CD14-positive monocyte (primary cell): Measurements from ENCODE around the gene TMEM236. TPM values are rescaled to one million over a fixed set of nuclear protein-coding genes. Genes with fewer than 3 reads are reported as not detected.

Experiments
- DNase-seq, 3 donors: peaks; one replicate each; pipeline ENCODE4 v3.0.0-alpha.2; 2011 to 2022
- H2AFZ ChIP-seq: 2 replicates; pipeline ENCODE4 v1.6.0; 2012; ENCODE audit warnings: mild to moderate bottlenecking, low read depth, low read length, inconsistent platforms; ENCODE audit not compliant: insufficient read depth, poor library complexity, severe bottlenecking
- H3K27ac ChIP-seq, 2 donors: 1 replicate in 1 of 2; 2 replicates in 1 of 2; pipeline ENCODE4 v1.5.1; 2012 to 2013; ENCODE audit warnings: low read length in 2 of 2, control low read depth in 1 of 2, inconsistent platforms in 1 of 2, low read depth in 1 of 2, mild to moderate bottlenecking in 1 of 2
- H3K27me3 ChIP-seq, 2 donors: one replicate each; pipeline versions ENCODE4 v1.6.0 to v1.6.1; 2011 to 2013; ENCODE audit warnings: low read length in 2 of 2; ENCODE audit not compliant: control insufficient read depth in 2 of 2, insufficient read depth in 2 of 2
- H3K36me3 ChIP-seq, 2 donors: replicated peaks in 1 of 2; 1 replicate in 1 of 2; 2 replicates in 1 of 2; pipeline versions ENCODE4 v1.5.1 to v1.6.1; 2012 to 2013; ENCODE audit warnings: low read length in 2 of 2, control low read depth in 1 of 2, inconsistent platforms in 1 of 2, mild to moderate bottlenecking in 1 of 2; ENCODE audit not compliant: insufficient read depth in 2 of 2, control insufficient read depth in 1 of 2
- H3K4me1 ChIP-seq, 2 donors: 1 replicate in 1 of 2; 2 replicates in 1 of 2; pipeline versions ENCODE4 v1.5.1 to v1.6.1; 2012 to 2013; ENCODE audit warnings: low read length in 2 of 2, control low read depth in 1 of 2, inconsistent platforms in 1 of 2, mild to moderate bottlenecking in 1 of 2, moderate library complexity in 1 of 2; ENCODE audit not compliant: insufficient read depth in 2 of 2, control insufficient read depth in 1 of 2
- H3K4me2 ChIP-seq: replicated peaks from 2 replicates; pipeline ENCODE3; 2012; ENCODE audit warnings: low read length, moderate library complexity, mild to moderate bottlenecking; ENCODE audit not compliant: poor library complexity, severe bottlenecking; ENCODE audit errors: extremely low read depth
- H3K4me3 ChIP-seq, 3 experiments: fragments of 200-600 bp in 1 of 3; sonication (generic) in 1 of 3; replicated peaks in 1 of 3; 1 replicate in 2 of 3; 2 replicates in 1 of 3; pipeline ENCODE4 v1.5.1; 2011 to 2013; ENCODE audit warnings: low read length in 3 of 3, mild to moderate bottlenecking in 3 of 3, control low read depth in 2 of 3, low read depth in 2 of 3, inconsistent platforms in 1 of 3, moderate library complexity in 1 of 3
- H3K79me2 ChIP-seq: 2 replicates; pipeline ENCODE4 v1.6.0; 2012; ENCODE audit warnings: mild to moderate bottlenecking, control low read depth, inconsistent platforms, low read length, moderate library complexity; ENCODE audit not compliant: insufficient read depth
- H3K9ac ChIP-seq: 2 replicates; pipeline ENCODE4 v1.6.0; 2017; ENCODE audit warnings: low read length, mild to moderate bottlenecking; ENCODE audit not compliant: insufficient read depth, poor library complexity, severe bottlenecking
- H3K9me3 ChIP-seq, 2 donors: replicated peaks in 1 of 2; 1 replicate in 1 of 2; 2 replicates in 1 of 2; pipeline versions ENCODE4 v1.5.1 to v1.6.1; 2012 to 2013; ENCODE audit warnings: low read length in 2 of 2, control low read depth in 1 of 2; ENCODE audit not compliant: control insufficient read depth in 1 of 2, insufficient read depth in 1 of 2
- H4K20me1 ChIP-seq: 2 replicates; pipeline ENCODE4 v1.6.0; 2012; ENCODE audit warnings: mild to moderate bottlenecking, low read length, control low read depth, moderate library complexity; ENCODE audit not compliant: insufficient read depth
- H3K27ac Mint-ChIP-seq, 7 donors: one replicate each; pipeline ENCODE4 v1.8.0; 2020; ENCODE audit warnings: mild to moderate bottlenecking in 7 of 7, mixed read lengths in 7 of 7, moderate library complexity in 6 of 7, inconsistent platforms in 2 of 7
- H3K27me3 Mint-ChIP-seq, 3 donors: one replicate each; pipeline ENCODE4 v1.8.0; 2021 to 2022; ENCODE audit warnings: low read depth in 3 of 3, mild to moderate bottlenecking in 3 of 3, mixed read lengths in 3 of 3, moderate library complexity in 3 of 3, inconsistent platforms in 1 of 3
- H3K36me3 Mint-ChIP-seq, 2 donors: one replicate each; pipeline ENCODE4 v1.8.0; 2020; ENCODE audit warnings: mixed read lengths in 2 of 2, inconsistent platforms in 1 of 2, mild to moderate bottlenecking in 1 of 2
- H3K4me1 Mint-ChIP-seq: one replicate; pipeline ENCODE4 v1.8.0; 2020; ENCODE audit warnings: mild to moderate bottlenecking, mixed read lengths
- H3K4me3 Mint-ChIP-seq, 2 donors: one replicate each; pipeline ENCODE4 v1.8.0; 2020; ENCODE audit warnings: mild to moderate bottlenecking in 2 of 2, mixed read lengths in 2 of 2, moderate library complexity in 1 of 2
- H3K9me3 Mint-ChIP-seq, 7 donors: one replicate each; pipeline ENCODE4 v1.8.0; 2020 to 2022; ENCODE audit warnings: mixed read lengths in 7 of 7, mild to moderate bottlenecking in 6 of 7, moderate library complexity in 6 of 7, inconsistent platforms in 2 of 7
- CTCF ChIP-seq: fragments of 200-600 bp; IDR thresholded peaks from one replicate; pipeline ENCODE4 v1.8.0; 2022; ENCODE audit warnings: antibody characterized with exemption, mild to moderate bottlenecking
- WGBS: methylation state at CpG from one replicate; pipeline ENCODE4 v1.1.5; 2013; ENCODE audit warnings: missing lambda C conversion rate; ENCODE audit not compliant: insufficient coverage; 5-methylcytosine and 5-hydroxymethylcytosine counted together
- intact Hi-C, 2 donors: fragments of 100-400 bp; cut with micrococcal nuclease; formaldehyde crosslinking; loops; one replicate each; pipeline versions ENCODE4 v1.15.0 to v1.15.1; 2023
- polyA plus RNA-seq, 3 donors: library from polyadenylated mRNA; depleted of rRNA in 1 of 3; unstranded in 2 of 3; stranded (reverse) in 1 of 3; fragments of 300-500 nt in 2 of 3; fragments of >200 nt in 1 of 3; fragmentation: Illumina TruSeq in 2 of 3; gene quantifications; 1 replicate in 2 of 3; 2 replicates in 1 of 3; pipeline ENCODE4 v1.2.3, GENCODE V29; 2012 to 2021
- small RNA-seq: library from RNA; depleted of rRNA; stranded (forward); fragments of <200 nt; gene quantifications from one replicate; pipeline ENCODE3, GENCODE V24; 2012; ENCODE audit warnings: low read depth; ENCODE audit not compliant: insufficient read length

TMEM236 gene
- polyA plus RNA-seq, 3 donors, result 0.08 TPM; not detected in 2

GRCh38 chr10:17848646-17849045, 96.6 kb downstream of the TMEM236 start:
- Histone ChIP-seq H3K4me3 (no peak overlapping the region), H3K36me3 (no peaks in the 10 kb centered on the region), H3K4me1 (peaks cover 11 to 20% of the 10 kb centered on the region in 2 donors), H3K9ac (no peak overlapping the region), H3K4me2 (no peak overlapping the region), H3K9me3 (no peaks in the 10 kb centered on the region), H4K20me1 (no peaks in the 10 kb centered on the region), H3K79me2 (no peaks in the 10 kb centered on the region), H3K27ac (no peak overlapping the region), H2AFZ (no peak overlapping the region), H3K27me3 (no peaks in the 10 kb centered on the region)
- no peak overlapping the region for H3K27ac Mint-ChIP-seq
- H3K4me1 Mint-ChIP-seq, result peaks cover 23% of the 10 kb centered on the region
- TF ChIP-seq CTCF, result no peak
- no peaks in the 10 kb centered on the region for H3K36me3 Mint-ChIP-seq
- WGBS, result no CpG with 5 or more reads among the region's 5 CpGs
- no peak overlapping the region for H3K4me3 Mint-ChIP-seq
- H3K27me3 Mint-ChIP-seq, result no peaks in the 10 kb centered on the region
- no peak for DNase-seq
- no peaks in the 10 kb centered on the region for H3K9me3 Mint-ChIP-seq
- intact Hi-C loops, result no loop called here

Small RNAs within 50 kb of the gene (small RNA-seq; reads per million reads assigned to genes)
- 2.1 reads per million for gene MIR511

Other genes starting within 250 kb of the TMEM236 start
- gene HACD1, start 134.8 kb upstream of the TMEM236 start, polyA plus RNA-seq, result 1 to 10 TPM in 1 of 3 donors, under 1 TPM in 2; 0.53 to 1.4 (median 0.86) TPM
- gene STAM, start 108.0 kb upstream of the TMEM236 start, polyA plus RNA-seq, result 10 to 100 TPM in 1 of 3 donors, 1 to 10 TPM in 2; 5.5 to 16.4 (median 5.9) TPM
- under 1 TPM; 0.11 to 0.41 (median 0.34) TPM for gene MRC1, start 57.1 kb downstream of the TMEM236 start, polyA plus RNA-seq
- not detected for gene SLC39A12, start 199.7 kb downstream of the TMEM236 start, polyA plus RNA-seq